PFSK-1 (cell line): ENCODE measurements around the gene HPD.

Experiments
- POLR2AphosphoS5 ChIP-seq: IDR thresholded peaks from 2 replicates; pipeline ENCODE4 v1.6.1; 2012; ENCODE audit warnings: low read depth, mild to moderate bottlenecking, control low read depth, low read length, moderate library complexity
- SIN3A ChIP-seq: IDR thresholded peaks from 2 replicates; pipeline ENCODE4 v1.6.1; 2012; ENCODE audit warnings: mild to moderate bottlenecking, low read length, moderate library complexity, borderline replicate concordance; ENCODE audit not compliant: insufficient read depth
- TAF1 ChIP-seq: IDR thresholded peaks from 2 replicates; pipeline ENCODE4 v1.6.1; 2012; ENCODE audit warnings: low read length, control low read depth, borderline replicate concordance; ENCODE audit not compliant: insufficient read depth
- TF ChIP-seq, protein P1 (sequence below), 2 experiments: IDR thresholded peaks; 2 replicates each; pipeline versions ENCODE4 v1.6.1 to v1.8.0; 2011 to 2012; ENCODE audit warnings: low read depth in 2 of 2, low read length in 2 of 2, control low read depth in 1 of 2, inconsistent platforms in 1 of 2, mild to moderate bottlenecking in 1 of 2, moderate library complexity in 1 of 2; ENCODE audit not compliant: insufficient read depth in 1 of 2

DNA sequence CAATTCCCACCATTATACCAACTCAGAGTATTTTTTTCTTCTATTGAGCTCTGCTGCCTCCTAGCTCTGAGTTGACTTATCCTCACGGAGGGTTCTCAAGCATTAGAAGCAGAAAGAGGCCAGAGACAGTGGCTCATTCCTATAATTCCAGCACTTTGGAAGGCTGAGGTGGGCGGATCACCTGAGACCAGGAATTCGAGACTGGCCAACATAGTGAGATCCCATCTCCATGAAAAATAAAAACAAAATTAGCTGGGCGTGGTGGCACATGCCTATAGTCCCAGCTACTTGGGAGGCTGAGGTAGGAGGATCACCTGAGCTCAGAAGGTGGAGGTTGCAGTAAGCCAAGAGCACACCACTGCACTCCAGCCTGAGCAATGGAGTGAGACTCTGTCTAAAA is 21.0 kb downstream of the HPD start:
- TF ChIP-seq POLR2AphosphoS5 (no peak), TAF1 (no peak), SIN3A (no peak)
- TF ChIP-seq, protein P1, sequence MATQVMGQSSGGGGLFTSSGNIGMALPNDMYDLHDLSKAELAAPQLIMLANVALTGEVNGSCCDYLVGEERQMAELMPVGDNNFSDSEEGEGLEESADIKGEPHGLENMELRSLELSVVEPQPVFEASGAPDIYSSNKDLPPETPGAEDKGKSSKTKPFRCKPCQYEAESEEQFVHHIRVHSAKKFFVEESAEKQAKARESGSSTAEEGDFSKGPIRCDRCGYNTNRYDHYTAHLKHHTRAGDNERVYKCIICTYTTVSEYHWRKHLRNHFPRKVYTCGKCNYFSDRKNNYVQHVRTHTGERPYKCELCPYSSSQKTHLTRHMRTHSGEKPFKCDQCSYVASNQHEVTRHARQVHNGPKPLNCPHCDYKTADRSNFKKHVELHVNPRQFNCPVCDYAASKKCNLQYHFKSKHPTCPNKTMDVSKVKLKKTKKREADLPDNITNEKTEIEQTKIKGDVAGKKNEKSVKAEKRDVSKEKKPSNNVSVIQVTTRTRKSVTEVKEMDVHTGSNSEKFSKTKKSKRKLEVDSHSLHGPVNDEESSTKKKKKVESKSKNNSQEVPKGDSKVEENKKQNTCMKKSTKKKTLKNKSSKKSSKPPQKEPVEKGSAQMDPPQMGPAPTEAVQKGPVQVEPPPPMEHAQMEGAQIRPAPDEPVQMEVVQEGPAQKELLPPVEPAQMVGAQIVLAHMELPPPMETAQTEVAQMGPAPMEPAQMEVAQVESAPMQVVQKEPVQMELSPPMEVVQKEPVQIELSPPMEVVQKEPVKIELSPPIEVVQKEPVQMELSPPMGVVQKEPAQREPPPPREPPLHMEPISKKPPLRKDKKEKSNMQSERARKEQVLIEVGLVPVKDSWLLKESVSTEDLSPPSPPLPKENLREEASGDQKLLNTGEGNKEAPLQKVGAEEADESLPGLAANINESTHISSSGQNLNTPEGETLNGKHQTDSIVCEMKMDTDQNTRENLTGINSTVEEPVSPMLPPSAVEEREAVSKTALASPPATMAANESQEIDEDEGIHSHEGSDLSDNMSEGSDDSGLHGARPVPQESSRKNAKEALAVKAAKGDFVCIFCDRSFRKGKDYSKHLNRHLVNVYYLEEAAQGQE (IDR thresholded peaks at IDR 0.05; ENCODE audit: insufficient read depth in 1 of 2, low read depth in 2 of 2, low read length in 2 of 2): no peak
